SK-N-SH (cell line): Measurements from ENCODE around the gene TBX1. TPM values are rescaled to one million over a fixed set of nuclear protein-coding genes. Genes with fewer than 3 reads are reported as not detected.

ENCODE experiments used
- CTCF ChIA-PET: fragments of 300-600, 350-600 bp; formaldehyde crosslinking; extraction: SDS; loops from one replicate; lab custom pipeline; 2021; lab: Yijun Ruan, JAX
- POLR2A ChIA-PET: fragments of 350-600 bp; sonication (Branson Sonifier 250); formaldehyde crosslinking; extraction: SDS; loops from one replicate; lab custom pipeline; 2020; ENCODE audit warnings: antibody characterized with exemption, inconsistent platforms; lab: Yijun Ruan, JAX
- DNase-seq: peaks from one replicate; pipeline ENCODE4 v3.0.0; 2012
- H2AFZ ChIP-seq: fragments of 200-600 bp; sonication (generic); 2 replicates; pipeline ENCODE4 v1.8.1; 2016; ENCODE audit warnings: antibody characterized with exemption, mild to moderate bottlenecking, low read depth
- H3F3A ChIP-seq: fragments of 200-600 bp; sonication (generic); replicated peaks from 2 replicates; pipeline ENCODE3; 2016; ENCODE audit warnings: antibody characterized with exemption, mild to moderate bottlenecking; ENCODE audit not compliant: insufficient read depth
- H3K27ac ChIP-seq, 2 experiments: fragments of 200-500 bp in 1 of 2; fragments of 200-600 bp in 1 of 2; sonication (Bioruptor generic) in 1 of 2; sonication (generic), shearing (Covaris generic) in 1 of 2; 2 replicates each; pipeline versions ENCODE4 v1.5.1 to v1.6.1; 2014 to 2016; ENCODE audit warnings: low read depth in 2 of 2, inconsistent platforms in 1 of 2, low read length in 1 of 2, mild to moderate bottlenecking in 1 of 2, mixed read lengths in 1 of 2
- H3K27me3 ChIP-seq: fragments of 200-600 bp; sonication (generic), shearing (Covaris generic); 2 replicates; pipeline ENCODE4 v1.6.1; 2016; ENCODE audit warnings: mixed run types; ENCODE audit not compliant: insufficient read depth
- H3K36me3 ChIP-seq, 2 experiments: fragments of 200-500 bp in 1 of 2; fragments of 200-600 bp in 1 of 2; sonication (Bioruptor generic) in 1 of 2; sonication (generic) in 1 of 2; replicated peaks in 1 of 2; 2 replicates each; pipeline versions ENCODE3 to v1.5.1; 2014 to 2016; ENCODE audit warnings: low read length in 1 of 2, mild to moderate bottlenecking in 1 of 2; ENCODE audit not compliant: insufficient read depth in 2 of 2, control insufficient read depth in 1 of 2
- H3K4me1 ChIP-seq, 2 experiments: fragments of 200-500 bp in 1 of 2; fragments of 200-600 bp in 1 of 2; sonication (Bioruptor generic) in 1 of 2; sonication (generic), shearing (Covaris generic) in 1 of 2; 2 replicates each; pipeline versions ENCODE4 v1.5.1 to v1.6.1; 2014 to 2016; ENCODE audit warnings: low read depth in 1 of 2, low read length in 1 of 2, mixed run types in 1 of 2; ENCODE audit not compliant: insufficient read depth in 2 of 2, control insufficient read depth in 1 of 2
- H3K4me2 ChIP-seq: fragments of 200-600 bp; sonication (generic), shearing (Covaris generic); 2 replicates; pipeline ENCODE4 v1.6.1; 2017; ENCODE audit warnings: mixed run types
- H3K4me3 ChIP-seq, 2 experiments: fragments of 200-500 bp in 1 of 2; fragments of 200-600 bp in 1 of 2; sonication (Bioruptor generic) in 1 of 2; sonication (generic), shearing (Covaris generic) in 1 of 2; 2 replicates each; pipeline versions ENCODE4 v1.5.1 to v1.8.1; 2014 to 2016; ENCODE audit warnings: low read depth in 2 of 2, inconsistent platforms in 1 of 2, low read length in 1 of 2, mild to moderate bottlenecking in 1 of 2, mixed read lengths in 1 of 2, moderate library complexity in 1 of 2
- H3K79me2 ChIP-seq: fragments of 200-600 bp; sonication (generic); 2 replicates; pipeline ENCODE4 v1.8.1; 2017; ENCODE audit warnings: mild to moderate bottlenecking; ENCODE audit not compliant: insufficient read depth
- H3K9ac ChIP-seq: fragments of 200-600 bp; sonication (generic); 2 replicates; pipeline ENCODE4 v1.6.1; 2017; ENCODE audit warnings: mixed run types
- H3K9me2 ChIP-seq: fragments of 200-600 bp; sonication (generic); 2 replicates; pipeline ENCODE4 v1.6.1; 2017; ENCODE audit warnings: mixed run types
- H3K9me3 ChIP-seq: fragments of 200-600 bp; sonication (generic); 2 replicates; pipeline ENCODE4 v1.6.1; 2017; ENCODE audit warnings: mixed run types, mild to moderate bottlenecking, moderate library complexity
- H4K20me1 ChIP-seq: fragments of 200-600 bp; sonication (generic); 2 replicates; pipeline ENCODE4 v1.6.1; 2017; ENCODE audit warnings: mild to moderate bottlenecking, mixed run types; ENCODE audit not compliant: insufficient read depth
- GATA2 ChIP-seq: sonication (generic); formaldehyde crosslinking; IDR thresholded peaks from 2 replicates; pipeline ENCODE4 v1.5.0; 2020; ENCODE audit warnings: mild to moderate bottlenecking, missing genetic modification reagents
- MXI1 ChIP-seq: IDR thresholded peaks from 2 replicates; pipeline ENCODE4 v1.6.1; 2012; ENCODE audit warnings: mild to moderate bottlenecking, low read depth, low read length, improper control_type of control experiment
- NRF1 ChIP-seq: IDR thresholded peaks from 2 replicates; pipeline ENCODE4 v1.6.1; 2012; ENCODE audit warnings: low read depth, mild to moderate bottlenecking, low read length
- RAD21 ChIP-seq: IDR thresholded peaks from 2 replicates; pipeline ENCODE4 v1.6.1; 2012; ENCODE audit warnings: mild to moderate bottlenecking, low read length
- SIN3A ChIP-seq: IDR thresholded peaks from 2 replicates; pipeline ENCODE4 v1.6.1; 2012; ENCODE audit warnings: low read depth, mild to moderate bottlenecking, low read length, moderate library complexity, borderline replicate concordance
- WGBS: methylation state at CpG from one replicate; pipeline ENCODE4 v1.1.6; 2017; ENCODE audit warnings: low lambda C conversion rate; 5-methylcytosine and 5-hydroxymethylcytosine counted together
- polyA plus RNA-seq, 3 experiments: library from polyadenylated mRNA; depleted of rRNA; stranded (reverse); fragments of >200 nt; gene quantifications; 2 replicates each; pipeline ENCODE4 v1.2.3, GENCODE V29; 2012

The TBX1 gene
- polyA plus RNA-seq, 1 of the 3 experiments (the other 2 are of a cell fraction), result not detected

DNA sequence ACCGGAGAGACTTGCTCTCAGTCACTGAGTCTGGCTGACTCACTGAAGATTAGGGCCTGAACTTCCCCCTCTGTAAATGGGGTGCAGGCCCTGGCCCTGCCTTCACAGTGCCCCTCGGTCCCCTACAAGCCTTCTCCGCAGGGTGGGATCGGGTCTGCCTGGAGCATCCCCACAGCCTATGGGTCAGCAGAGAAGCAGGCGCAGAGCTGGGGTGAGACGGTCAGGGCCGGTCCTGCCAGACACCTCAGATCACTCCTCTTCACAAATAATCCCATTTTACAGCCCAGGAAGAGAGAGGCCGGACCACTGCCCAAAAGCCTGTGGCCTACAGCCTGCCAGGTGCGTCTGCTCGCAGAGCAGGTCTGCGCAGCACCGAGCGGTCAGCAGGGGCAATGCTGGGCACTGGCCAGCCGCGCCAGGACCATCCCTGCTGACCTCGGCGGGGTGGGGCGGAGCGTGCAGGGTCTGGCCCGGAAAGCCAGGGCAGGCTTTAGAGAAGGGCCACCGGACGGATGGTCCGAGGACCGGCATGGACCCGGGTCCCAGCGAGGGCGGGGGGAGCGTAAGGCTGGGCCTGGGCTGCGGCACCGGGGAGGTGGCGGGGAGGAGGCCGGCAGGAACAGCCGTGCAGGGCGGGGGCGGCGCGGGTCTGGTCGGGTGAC, 46.8 kb upstream of the TBX1 start:
- Histone ChIP-seq H3F3A (no peaks in the 10 kb centered on the region), H3K4me2 (peak overlapping the region; percentile 75; the same call in 1 of the 2 replicates), H4K20me1 (no peaks in the 10 kb centered on the region), H3K27ac (peak overlapping the region in 1 of 2 experiments; percentile 80; a peak in 1 of 4 replicates), H3K27me3 (no peaks in the 10 kb centered on the region), H3K4me1 (peaks cover 0 to 53% of the 10 kb centered on the region in 2 experiments; a peak in 1 of 4 replicates), H3K79me2 (no peaks in the 10 kb centered on the region), H3K9me2 (no peaks in the 10 kb centered on the region), H2AFZ (peak overlapping the region; percentile 64; the same call in 1 of the 2 replicates), H3K9me3 (no peaks in the 10 kb centered on the region), H3K36me3 (no peaks in the 10 kb centered on the region), H3K4me3 (peak overlapping the region in 1 of 2 experiments; percentile 62; a peak in 2 of 4 replicates), H3K9ac (no peak overlapping the region)
- 27% methylated on average over 13 of the region's 38 CpGs for WGBS
- ChIA-PET POLR2A (no interaction called here), CTCF (interaction anchor here (6.9 kb wide), 1 partner anchor 83 kb away, joined by 45 read pairs; no protein-coding TSS in a partner anchor)
- DNase-seq, result peak; percentile 90
- peak; percentile 36; the same call in 1 of the 2 replicates for TF ChIP-seq NRF1
- no peak for TF ChIP-seq GATA2 (CRISPR knock-in tag)
- TF ChIP-seq RAD21, result peak; percentile 15; the same call in 1 of the 2 replicates
- peak; percentile 55 for TF ChIP-seq MXI1

DNA sequence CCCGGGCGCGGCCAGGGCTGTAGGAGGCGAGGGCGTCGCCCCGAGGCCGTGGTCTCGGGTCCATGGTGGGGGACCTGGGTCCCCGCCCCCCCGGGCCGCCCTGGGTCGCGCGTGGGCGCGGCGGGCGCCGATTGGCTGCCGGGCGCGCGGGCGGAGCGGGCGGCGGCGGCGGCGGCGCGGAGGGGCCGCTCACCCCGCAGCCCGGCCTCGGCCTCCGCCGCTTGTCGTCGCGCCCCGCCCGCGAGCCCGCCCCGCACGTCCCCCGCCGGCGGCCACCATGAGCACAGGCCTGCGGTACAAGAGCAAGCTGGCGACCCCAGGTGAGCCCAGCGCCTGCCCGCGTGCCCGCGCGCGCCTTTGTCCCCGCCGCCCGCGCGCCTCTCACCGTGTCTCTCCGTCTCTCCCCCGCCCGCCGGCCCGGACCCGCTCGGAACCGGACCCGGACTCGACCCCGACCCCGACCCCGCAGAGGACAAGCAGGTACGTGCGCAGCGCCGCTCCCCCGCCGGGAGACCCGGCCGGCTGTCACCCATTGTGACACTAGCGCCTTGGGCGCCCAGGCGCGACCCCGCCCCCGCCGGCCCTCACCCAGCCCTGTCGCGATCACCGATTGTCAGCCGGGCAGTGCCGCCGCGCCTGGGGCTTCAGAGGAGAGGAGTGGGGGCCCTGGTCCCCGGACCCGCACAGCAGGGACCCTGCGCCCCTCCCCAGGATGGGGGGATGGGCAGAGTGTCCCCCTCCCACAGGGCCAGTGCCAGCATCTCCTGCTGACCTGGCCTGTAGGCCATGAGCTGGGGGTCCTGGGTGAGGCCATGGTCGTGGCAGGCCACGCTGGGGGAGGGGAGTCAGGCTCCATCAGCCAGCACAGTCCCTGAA, 46.0 kb upstream of the TBX1 start, which contains the start of gene SEPTIN5:
Gene SEPTIN5 (plus strand): TSS at position 192 of the 876 bp plus-strand sequence. CDS start 86 bp downstream, at position 278.
- H3K27me3 ChIP-seq, result no peaks in the 10 kb centered on the region
- DNase-seq, result peak; percentile 83
- peak within 1 kb of the TSS; percentile 48; the same call in 1 of the 2 replicates for H3K9ac ChIP-seq
- H4K20me1 ChIP-seq, result no peaks in the 10 kb centered on the region
- TF ChIP-seq MXI1, result 0 out of 2 replicates have a peak, but pooled peaks have one; percentile 30
- no peak for TF ChIP-seq SIN3A
- TF ChIP-seq, all 33 proteins: peak for 1
- H3K4me2 ChIP-seq, result peak within 1 kb of the TSS; percentile 96
- H3F3A ChIP-seq, result no peaks in the 10 kb centered on the region
- WGBS, result 0% methylated on average over 13 of the region's 106 CpGs
- H3K4me3 ChIP-seq, result peak within 1 kb of the TSS; percentile 62 to 70
- H3K4me1 ChIP-seq, result peaks cover 0 to 49% of the 10 kb centered on the region in 2 experiments; a peak in 1 of 4 replicates
- H3K36me3 ChIP-seq, result no peaks in the 10 kb centered on the region
- peak within 1 kb of the TSS; percentile 64; the same call in 1 of the 2 replicates for H2AFZ ChIP-seq
- no peaks in the 10 kb centered on the region for H3K79me2 ChIP-seq
- ChIA-PET CTCF (interaction anchor here (0.6 to 6.9 kb wide), 8 partner anchors 16 to 195 kb away, joined by 3 to 45 read pairs (median 18); no protein-coding TSS in a partner anchor), POLR2A (no interaction called here)
- no peaks in the 10 kb centered on the region for H3K9me2 ChIP-seq
- H3K27ac ChIP-seq, result peak within 1 kb of the TSS in 1 of 2 experiments; percentile 80; a peak in 2 of 4 replicates
- H3K9me3 ChIP-seq, result no peaks in the 10 kb centered on the region
